ENCODE measurements around the gene MDK.

- TF ChIP-seq POLR2A (IDR thresholded peaks at IDR 0.05) = no peak
- TF ChIP-seq, protein P1, sequence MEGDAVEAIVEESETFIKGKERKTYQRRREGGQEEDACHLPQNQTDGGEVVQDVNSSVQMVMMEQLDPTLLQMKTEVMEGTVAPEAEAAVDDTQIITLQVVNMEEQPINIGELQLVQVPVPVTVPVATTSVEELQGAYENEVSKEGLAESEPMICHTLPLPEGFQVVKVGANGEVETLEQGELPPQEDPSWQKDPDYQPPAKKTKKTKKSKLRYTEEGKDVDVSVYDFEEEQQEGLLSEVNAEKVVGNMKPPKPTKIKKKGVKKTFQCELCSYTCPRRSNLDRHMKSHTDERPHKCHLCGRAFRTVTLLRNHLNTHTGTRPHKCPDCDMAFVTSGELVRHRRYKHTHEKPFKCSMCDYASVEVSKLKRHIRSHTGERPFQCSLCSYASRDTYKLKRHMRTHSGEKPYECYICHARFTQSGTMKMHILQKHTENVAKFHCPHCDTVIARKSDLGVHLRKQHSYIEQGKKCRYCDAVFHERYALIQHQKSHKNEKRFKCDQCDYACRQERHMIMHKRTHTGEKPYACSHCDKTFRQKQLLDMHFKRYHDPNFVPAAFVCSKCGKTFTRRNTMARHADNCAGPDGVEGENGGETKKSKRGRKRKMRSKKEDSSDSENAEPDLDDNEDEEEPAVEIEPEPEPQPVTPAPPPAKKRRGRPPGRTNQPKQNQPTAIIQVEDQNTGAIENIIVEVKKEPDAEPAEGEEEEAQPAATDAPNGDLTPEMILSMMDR (IDR thresholded peaks at IDR 0.05) = no peak
These were observed 42.3 kb upstream of the MDK start for GRCh38 chr11:46338988-46339666.
